Brain microvascular endothelial cell (primary cell): ENCODE results near the gene UBASH3A.

Experiments
- DNase-seq: peaks from one replicate; pipeline ENCODE4 v3.0.0-alpha.2; 2020
- H3K27ac ChIP-seq: fragments of 250-450 bp; sonication (Bioruptor Pico); 2 replicates; pipeline ENCODE4 v1.5.1; 2020; ENCODE audit warnings: mild to moderate bottlenecking, moderate library complexity
- H3K27me3 ChIP-seq: fragments of 250-450 bp; sonication (Bioruptor Pico); replicated peaks from 2 replicates; pipeline ENCODE4 v1.5.1; 2020; ENCODE audit warnings: mild to moderate bottlenecking
- H3K36me3 ChIP-seq: fragments of 250-450 bp; sonication (Bioruptor Pico); replicated peaks from 2 replicates; pipeline ENCODE4 v1.5.1; 2020; ENCODE audit warnings: mild to moderate bottlenecking
- H3K4me3 ChIP-seq: 2 replicates; pipeline ENCODE4 v1.5.1; 2011; ENCODE audit warnings: low read depth, mild to moderate bottlenecking, control low read depth, low read length, moderate library complexity
- CTCF ChIP-seq: IDR thresholded peaks from 2 replicates; pipeline ENCODE4 v1.5.1; 2011; ENCODE audit warnings: low read depth, mild to moderate bottlenecking, moderate library complexity, low read length, control low read depth, inconsistent platforms; ENCODE audit errors: missing control alignments
- in situ Hi-C: cut with HindIII; loops from 2 replicates; pipeline ENCODE4 v1.10.0; 2017; ENCODE audit warnings: low sequenced_read_pairs, low pct_ligation_motif_present

Gene UBASH3A

DNA sequence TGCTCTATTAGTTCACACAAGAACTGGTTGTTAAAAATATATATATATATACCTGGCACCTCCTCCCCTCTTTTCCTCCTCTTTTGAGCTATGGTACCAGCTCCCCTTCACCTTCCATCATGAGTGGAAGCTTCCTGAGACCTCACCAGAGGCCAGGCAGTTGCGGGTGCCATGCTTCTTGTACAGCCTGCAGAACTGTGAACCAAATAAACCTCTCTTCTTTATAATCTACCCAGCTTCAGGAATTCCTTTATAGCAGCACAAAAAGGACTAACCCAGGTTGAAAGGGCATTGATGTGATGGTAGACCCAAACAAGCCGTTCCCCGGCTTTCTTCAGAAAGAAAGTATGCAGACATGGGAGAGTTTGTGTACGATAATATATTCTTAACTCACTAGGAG lies 77.5 kb downstream of the UBASH3A start:
- in situ Hi-C loops: no loop called here

DNA sequence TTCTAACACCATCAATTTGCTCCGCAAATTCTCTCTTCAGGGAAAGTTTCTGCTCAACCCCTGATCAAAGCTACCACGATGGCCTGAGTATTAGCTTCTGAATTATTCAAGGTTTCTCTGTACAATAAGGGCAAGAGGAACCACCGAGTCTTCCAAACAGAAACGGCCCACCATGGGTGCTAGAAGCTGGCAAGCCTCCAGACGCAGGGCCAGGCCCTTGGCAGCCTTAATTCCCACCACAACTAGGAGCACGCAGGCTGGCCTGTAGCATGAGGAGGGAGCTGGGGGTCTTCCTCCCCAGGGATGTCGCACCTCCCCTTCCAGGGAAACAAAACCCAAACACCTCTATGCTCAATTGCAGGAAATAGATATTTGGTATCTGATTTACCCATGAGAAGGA lies 81.3 kb downstream of the UBASH3A start:
- in situ Hi-C loops: no loop called here
- H3K36me3 ChIP-seq: no peaks in the 10 kb centered on the region
- no peak for TF ChIP-seq CTCF
- H3K4me3 ChIP-seq: no peak overlapping the region
- no peak overlapping the region for H3K27ac ChIP-seq
- no peak for DNase-seq
- peaks cover 4% of the 10 kb centered on the region for H3K27me3 ChIP-seq

More for the DNA sequence above, 77.5 kb downstream of the UBASH3A start:
- no peak for TF ChIP-seq CTCF
- H3K27ac ChIP-seq: no peak overlapping the region
- DNase-seq: no peak
- H3K36me3 ChIP-seq: no peaks in the 10 kb centered on the region
- H3K27me3 ChIP-seq: no peaks in the 10 kb centered on the region
- no peak overlapping the region for H3K4me3 ChIP-seq

DNA sequence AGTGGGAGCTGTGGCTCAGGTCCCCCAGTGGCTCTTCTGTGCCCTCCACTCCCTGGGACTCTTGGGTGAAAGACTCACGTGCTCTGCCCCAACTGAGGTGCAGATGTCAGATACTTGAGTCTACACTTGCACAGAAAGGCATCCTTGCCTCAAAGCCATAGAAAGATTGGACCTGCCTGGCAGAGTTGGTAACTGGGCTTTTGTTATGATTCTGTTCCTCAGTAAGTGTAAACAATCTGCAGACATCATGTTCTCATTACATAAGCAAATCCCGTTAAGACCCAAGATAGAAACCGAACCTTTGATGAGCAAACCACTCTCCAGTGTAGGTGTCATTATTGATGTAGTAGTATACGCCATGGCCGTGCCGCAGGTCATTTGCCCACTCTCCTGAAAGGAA lies 82.4 kb downstream of the UBASH3A start:
- no peak for DNase-seq
- Histone ChIP-seq H3K4me3 (no peak overlapping the region), H3K27me3 (peaks cover 4% of the 10 kb centered on the region), H3K36me3 (no peaks in the 10 kb centered on the region), H3K27ac (no peak overlapping the region)
- in situ Hi-C loops: no loop called here
- no peak for TF ChIP-seq CTCF

- Histone ChIP-seq H3K27ac (no peak overlapping the region), H3K4me3 (no peak overlapping the region), H3K27me3 (peaks cover 4% of the 10 kb centered on the region), H3K36me3 (no peaks in the 10 kb centered on the region)
- TF ChIP-seq CTCF: no peak
- in situ Hi-C loops: no loop called here
- DNase-seq: no peak
These were observed 82.8 kb downstream of the UBASH3A start for GRCh38 chr21:42486531-42486930.

GRCh38 chr21:42489006-42489563 lies 85.4 kb downstream of the UBASH3A start:
- DNase-seq: no peak
- no peak for TF ChIP-seq CTCF
- H3K27ac ChIP-seq: no peak overlapping the region
- H3K4me3 ChIP-seq: no peak overlapping the region
- no peaks in the 10 kb centered on the region for H3K36me3 ChIP-seq
- peaks cover 4% of the 10 kb centered on the region for H3K27me3 ChIP-seq
- in situ Hi-C loops: no loop called here

DNA sequence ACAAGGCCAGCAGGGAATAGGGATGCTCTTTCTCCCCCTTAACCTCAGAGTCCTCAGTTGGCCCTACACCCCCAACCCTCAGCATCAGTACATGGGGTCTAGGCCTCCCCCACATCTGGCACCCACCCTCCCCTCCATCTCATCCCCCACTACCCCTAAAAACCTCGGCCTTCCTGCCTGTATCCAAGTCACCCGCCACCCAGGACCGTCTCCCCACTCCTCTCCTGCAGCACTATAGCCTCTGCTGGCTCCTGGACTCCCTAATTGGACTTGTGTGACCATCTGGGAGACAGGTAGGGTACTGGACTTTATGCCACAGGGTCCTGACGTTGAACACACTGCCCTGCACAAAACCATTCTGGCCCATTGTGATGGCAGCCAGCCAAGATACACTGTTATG lies 86.3 kb downstream of the UBASH3A start:
- in situ Hi-C loops: no loop called here
- Histone ChIP-seq H3K27ac (no peak overlapping the region), H3K36me3 (no peaks in the 10 kb centered on the region), H3K4me3 (no peak overlapping the region), H3K27me3 (peaks cover 4% of the 10 kb centered on the region)
- DNase-seq: no peak
- no peak for TF ChIP-seq CTCF
